HEK293 (cell line): ENCODE results near the gene EMILIN1.

Experiments
- CTCF ChIA-PET: fragments of 350-600 bp; formaldehyde crosslinking; extraction: SDS; loops from one replicate; lab custom pipeline; 2021; ENCODE audit warnings: antibody characterized with exemption; lab: Yijun Ruan, JAX
- POLR2A ChIA-PET: fragments of 300-600 bp; formaldehyde crosslinking; extraction: SDS; loops from one replicate; lab custom pipeline; 2020; ENCODE audit warnings: antibody characterized with exemption, inconsistent platforms; lab: Yijun Ruan, JAX
- H3K27ac ChIP-seq: fragments of 200-500 bp; sonication (Bioruptor generic); 2 replicates; pipeline ENCODE4 v1.5.1; 2014; ENCODE audit warnings: low read depth, low read length, control low read depth, inconsistent platforms; ENCODE audit errors: extremely low read depth
- H3K36me3 ChIP-seq, 2 experiments: fragments of 200-500 bp in 1 of 2; sonication (Bioruptor generic) in 1 of 2; 1 replicate in 1 of 2; 2 replicates in 1 of 2; pipeline ENCODE4 v1.5.1; 2014 to 2017; ENCODE audit warnings: inconsistent platforms in 2 of 2, low read length in 2 of 2; ENCODE audit not compliant: control insufficient read depth in 2 of 2, insufficient read depth in 1 of 2
- H3K4me1 ChIP-seq: fragments of 200-500 bp; sonication (Bioruptor generic); 2 replicates; pipeline ENCODE4 v1.5.1; 2014; ENCODE audit warnings: mild to moderate bottlenecking, low read length, inconsistent platforms; ENCODE audit not compliant: control insufficient read depth, insufficient read depth
- H3K4me3 ChIP-seq: 2 replicates; pipeline ENCODE4 v1.5.1; 2011; ENCODE audit warnings: low read depth, mild to moderate bottlenecking, control low read depth, low read length, moderate library complexity
- H3K9me3 ChIP-seq: fragments of 200-500 bp; sonication (Bioruptor generic); 2 replicates; pipeline ENCODE4 v1.5.1; 2014; ENCODE audit warnings: low read depth, low read length, inconsistent platforms; ENCODE audit not compliant: control insufficient read depth, insufficient read depth
- BCL11B ChIP-seq: fragments of 450-650 bp; formaldehyde crosslinking; IDR thresholded peaks from 2 replicates; pipeline ENCODE4 v1.5.1; 2016; ENCODE audit warnings: low read depth, missing biosample characterization, missing genetic modification characterization
- FEZF1 ChIP-seq: fragments of 450-650 bp; formaldehyde crosslinking; IDR thresholded peaks from 2 replicates; pipeline ENCODE4 v1.5.1; 2016; ENCODE audit warnings: missing biosample characterization, missing genetic modification characterization
- PBX3 ChIP-seq: sonication (generic); formaldehyde crosslinking; IDR thresholded peaks from 2 replicates; pipeline ENCODE4 v1.8.1; 2022; ENCODE audit warnings: mild to moderate bottlenecking, moderate library complexity, missing genetic modification reagents
- PRDM1 ChIP-seq: fragments of 450-650 bp; formaldehyde crosslinking; IDR thresholded peaks from 2 replicates; pipeline ENCODE4; 2016; ENCODE audit warnings: missing biosample characterization, missing genetic modification characterization
- RBAK ChIP-seq: fragments of 450-650 bp; formaldehyde crosslinking; IDR thresholded peaks from 2 replicates; pipeline ENCODE4 v1.5.1; 2016; ENCODE audit warnings: missing biosample characterization, missing genetic modification characterization
- SCRT1 ChIP-seq: fragments of 450-650 bp; formaldehyde crosslinking; IDR thresholded peaks from 2 replicates; pipeline ENCODE4 v1.5.1; 2016; ENCODE audit warnings: missing biosample characterization, missing genetic modification characterization, borderline replicate concordance
- SCRT2 ChIP-seq: fragments of 450-650 bp; formaldehyde crosslinking; IDR thresholded peaks from 2 replicates; pipeline ENCODE4 v1.5.1; 2016; ENCODE audit warnings: missing biosample characterization, missing genetic modification characterization
- WT1 ChIP-seq: fragments of 450-650 bp; formaldehyde crosslinking; IDR thresholded peaks from 2 replicates; pipeline ENCODE4 v1.5.1; 2016; ENCODE audit warnings: missing biosample characterization, missing genetic modification characterization
- YY1 ChIP-seq: fragments of 450-650 bp; formaldehyde crosslinking; IDR thresholded peaks from 2 replicates; pipeline ENCODE4 v1.5.1; 2018; ENCODE audit warnings: missing biosample characterization, missing genetic modification characterization
- ZBTB17 ChIP-seq: fragments of 450-650 bp; formaldehyde crosslinking; IDR thresholded peaks from 2 replicates; pipeline ENCODE4 v1.5.1; 2016; ENCODE audit warnings: missing biosample characterization, missing genetic modification characterization
- ZBTB20 ChIP-seq: fragments of 450-650 bp; formaldehyde crosslinking; IDR thresholded peaks from 2 replicates; pipeline ENCODE4 v1.5.1; 2016; ENCODE audit warnings: missing biosample characterization, missing genetic modification characterization
- ZBTB21 ChIP-seq: fragments of 450-650 bp; formaldehyde crosslinking; IDR thresholded peaks from 2 replicates; pipeline ENCODE4 v1.5.1; 2017; ENCODE audit warnings: missing biosample characterization, missing genetic modification characterization
- ZBTB48 ChIP-seq: fragments of 450-650 bp; formaldehyde crosslinking; IDR thresholded peaks from 2 replicates; pipeline ENCODE4 v1.5.1; 2016; ENCODE audit warnings: missing biosample characterization, missing genetic modification characterization
- ZBTB6 ChIP-seq: fragments of 450-650 bp; formaldehyde crosslinking; IDR thresholded peaks from 2 replicates; pipeline ENCODE4 v1.5.1; 2017; ENCODE audit warnings: missing biosample characterization, missing genetic modification characterization
- ZNF10 ChIP-seq: fragments of 450-650 bp; formaldehyde crosslinking; IDR thresholded peaks from 2 replicates; pipeline ENCODE4 v1.5.1; 2017; ENCODE audit warnings: missing biosample characterization, missing genetic modification characterization
- ZNF132 ChIP-seq: fragments of 450-650 bp; formaldehyde crosslinking; IDR thresholded peaks from 2 replicates; pipeline ENCODE4 v1.5.1; 2017; ENCODE audit warnings: missing biosample characterization, missing genetic modification characterization, borderline replicate concordance
- ZNF133 ChIP-seq: fragments of 450-650 bp; formaldehyde crosslinking; IDR thresholded peaks from 2 replicates; pipeline ENCODE4 v1.5.1; 2016; ENCODE audit warnings: missing biosample characterization, missing genetic modification characterization
- ZNF148 ChIP-seq: fragments of 450-650 bp; formaldehyde crosslinking; IDR thresholded peaks from 2 replicates; pipeline ENCODE4 v1.5.0; 2017; ENCODE audit warnings: missing biosample characterization, missing genetic modification characterization, borderline replicate concordance
- ZNF157 ChIP-seq: fragments of 450-650 bp; formaldehyde crosslinking; IDR thresholded peaks from 2 replicates; pipeline ENCODE4 v1.5.1; 2016; ENCODE audit warnings: missing biosample characterization, missing genetic modification characterization
- ZNF175 ChIP-seq: fragments of 450-650 bp; formaldehyde crosslinking; IDR thresholded peaks from 2 replicates; pipeline ENCODE4 v1.5.1; 2016; ENCODE audit warnings: missing biosample characterization, missing genetic modification characterization
- ZNF211 ChIP-seq: fragments of 450-650 bp; formaldehyde crosslinking; IDR thresholded peaks from 2 replicates; pipeline ENCODE4 v1.5.1; 2016; ENCODE audit warnings: low read depth, missing biosample characterization, missing genetic modification characterization
- ZNF335 ChIP-seq: fragments of 450-650 bp; formaldehyde crosslinking; conservative IDR thresholded peaks from 2 replicates; pipeline ENCODE4 v1.5.1; 2016; ENCODE audit warnings: missing biosample characterization, missing genetic modification characterization
- ZNF350 ChIP-seq: fragments of 450-650 bp; formaldehyde crosslinking; IDR thresholded peaks from 2 replicates; pipeline ENCODE4 v1.5.0; 2017; ENCODE audit warnings: missing biosample characterization, mild to moderate bottlenecking, missing genetic modification characterization
- ZNF366 ChIP-seq: fragments of 450-650 bp; formaldehyde crosslinking; conservative IDR thresholded peaks from 2 replicates; pipeline ENCODE4 v1.5.1; 2016; ENCODE audit warnings: missing biosample characterization, missing genetic modification characterization
- ZNF37A ChIP-seq: fragments of 450-650 bp; IDR thresholded peaks from 2 replicates; pipeline ENCODE4 v1.5.1; 2018; ENCODE audit warnings: missing biosample characterization, missing genetic modification characterization
- ZNF394 ChIP-seq: fragments of 450-650 bp; formaldehyde crosslinking; IDR thresholded peaks from 2 replicates; pipeline ENCODE4 v1.5.1; 2016; ENCODE audit warnings: missing biosample characterization, missing genetic modification characterization, mild to moderate bottlenecking, moderate library complexity, borderline replicate concordance
- ZNF416 ChIP-seq: fragments of 450-650 bp; formaldehyde crosslinking; IDR thresholded peaks from 2 replicates; pipeline ENCODE4 v1.5.1; 2016; ENCODE audit warnings: missing biosample characterization, missing genetic modification characterization
- ZNF544 ChIP-seq: fragments of 450-650 bp; formaldehyde crosslinking; IDR thresholded peaks from 2 replicates; pipeline ENCODE4 v1.5.0; 2017; ENCODE audit warnings: missing biosample characterization, missing genetic modification characterization
- ZNF571 ChIP-seq: fragments of 450-650 bp; formaldehyde crosslinking; IDR thresholded peaks from 2 replicates; pipeline ENCODE4 v1.5.0; 2017; ENCODE audit warnings: missing biosample characterization, missing genetic modification characterization
- ZNF623 ChIP-seq: fragments of 450-650 bp; formaldehyde crosslinking; IDR thresholded peaks from 2 replicates; pipeline ENCODE4 v1.5.1; 2016; ENCODE audit warnings: missing biosample characterization, missing genetic modification characterization
- ZNF629 ChIP-seq: fragments of 450-650 bp; formaldehyde crosslinking; IDR thresholded peaks from 2 replicates; pipeline ENCODE4 v1.5.1; 2017; ENCODE audit warnings: missing biosample characterization, missing genetic modification characterization
- ZNF704 ChIP-seq: fragments of 450-650 bp; formaldehyde crosslinking; IDR thresholded peaks from 2 replicates; pipeline ENCODE4 v1.5.1; 2016; ENCODE audit warnings: missing biosample characterization, missing genetic modification characterization
- ZNF76 ChIP-seq: fragments of 450-650 bp; formaldehyde crosslinking; IDR thresholded peaks from 2 replicates; pipeline ENCODE4; 2016; ENCODE audit warnings: low read depth, missing biosample characterization, missing genetic modification characterization, borderline replicate concordance
- ZNF776 ChIP-seq: fragments of 450-650 bp; formaldehyde crosslinking; IDR thresholded peaks from 2 replicates; pipeline ENCODE4 v1.5.0; 2017; ENCODE audit warnings: missing biosample characterization, missing genetic modification characterization, borderline replicate concordance

Gene EMILIN1

GRCh38 chr2:27041752-27042151 is 36.7 kb upstream of the EMILIN1 start (continued):
- TF ChIP-seq ZNF704 (tag by site-specific recombination), result no peak

GRCh38 chr2:27042159-27042661 is 36.2 kb upstream of the EMILIN1 start:
- Histone ChIP-seq H3K36me3 (peaks cover under 1 to 60% of the 10 kb centered on the region in 2 experiments), H3K9me3 (no peaks in the 10 kb centered on the region), H3K27ac (no peak overlapping the region), H3K4me1 (peaks cover 16% of the 10 kb centered on the region), H3K4me3 (no peak overlapping the region)
- CTCF ChIA-PET, result interaction anchor here (1.1 kb wide), 1 partner anchor 83 kb away, joined by 5 read pairs; no protein-coding TSS in a partner anchor
- POLR2A ChIA-PET, result interaction anchor here (2.7 kb wide), 1 partner anchor 8 kb away, joined by 14 read pairs; the partner anchor contains the start of gene AGBL5
- no peak for TF ChIP-seq ZNF350 (tag by site-specific recombination)
- TF ChIP-seq ZNF629 (tag by site-specific recombination), result peak; percentile 38; the same call in 1 of the 2 replicates
- no peak for TF ChIP-seq ZNF10 (tag by site-specific recombination)
- no peak for TF ChIP-seq ZNF623 (tag by site-specific recombination)
- no peak for TF ChIP-seq ZBTB48
- 0 out of 2 replicates have a peak, but pooled peaks have one; percentile 43 for TF ChIP-seq SCRT2 (tag by site-specific recombination)
- no peak for TF ChIP-seq ZNF776 (tag by site-specific recombination)
- TF ChIP-seq ZNF416 (tag by site-specific recombination), result no peak
- no peak for TF ChIP-seq BCL11B (tag by site-specific recombination)
- no peak for TF ChIP-seq YY1 (tag by site-specific recombination)
- no peak for TF ChIP-seq ZNF211
- no peak for TF ChIP-seq ZNF133
- 0 out of 2 replicates have a peak, but pooled peaks have one; percentile 15 for TF ChIP-seq PRDM1 (tag by site-specific recombination)
- TF ChIP-seq ZBTB21 (tag by site-specific recombination), result no peak
- no peak for TF ChIP-seq ZNF76 (tag by site-specific recombination)
- no peak for TF ChIP-seq ZNF148
- TF ChIP-seq ZNF132 (tag by site-specific recombination), result no peak
- TF ChIP-seq ZNF335 (tag by site-specific recombination), result peak; percentile 4; the same call in 1 of the 2 replicates
- TF ChIP-seq ZNF571 (tag by site-specific recombination), result no peak
- peak; percentile 76 for TF ChIP-seq ZNF366 (tag by site-specific recombination)
- no peak for TF ChIP-seq ZNF544 (tag by site-specific recombination)
- TF ChIP-seq WT1 (tag by site-specific recombination), result no peak
- peak; percentile 16; the same call in 1 of the 2 replicates for TF ChIP-seq ZNF394 (tag by site-specific recombination)
- 0 out of 2 replicates have a peak, but pooled peaks have one; percentile 11 for TF ChIP-seq ZBTB20
- TF ChIP-seq ZBTB17 (tag by site-specific recombination), result peak; percentile 94
- TF ChIP-seq ZNF157 (tag by site-specific recombination), result no peak
- TF ChIP-seq ZBTB6, result no peak
- no peak for TF ChIP-seq FEZF1 (tag by site-specific recombination)
- no peak for TF ChIP-seq RBAK
- TF ChIP-seq ZNF37A (tag by site-specific recombination), result no peak
- no peak for TF ChIP-seq PBX3 (CRISPR knock-in tag)
- TF ChIP-seq SCRT1 (tag by site-specific recombination), result no peak
- no peak for TF ChIP-seq ZNF175
